ENCODE data around the gene NSMF. TPM values are rescaled to one million over a fixed set of nuclear protein-coding genes. Genes with fewer than 3 reads are reported as not detected.
"Not testable (repeated sequence)": the region's sequence is repeated elsewhere in the genome, so short reads cannot be mapped to it uniquely, and the experiment has no call there.

Gene NSMF
- total RNA-seq, 1 donor from 2014 or later, result 131 TPM

DNA sequence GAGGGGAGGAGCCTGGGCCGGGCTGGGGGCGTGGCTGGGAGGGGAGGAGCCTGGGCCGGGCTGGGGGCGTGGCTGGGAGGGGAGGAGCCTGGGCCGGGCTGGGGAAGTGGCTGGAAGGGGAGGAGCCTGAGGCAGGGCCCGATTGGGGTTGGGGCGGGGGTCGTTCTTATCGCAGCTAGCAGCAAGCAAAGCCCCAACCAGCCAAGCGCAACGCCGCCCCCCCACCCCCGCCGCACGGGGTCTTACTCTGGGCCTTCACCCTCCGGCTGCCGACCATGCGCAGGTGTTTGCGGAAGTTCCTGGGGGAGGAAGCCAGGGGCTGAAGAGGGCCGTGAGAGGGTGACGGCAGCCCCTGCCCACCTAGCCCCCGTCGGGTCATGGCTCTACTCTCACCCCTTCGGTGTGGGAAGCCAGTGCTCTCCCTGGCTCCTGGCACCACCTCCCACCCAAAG is 5.0 kb downstream of the NSMF start:
- peaks cover 1% of the 10 kb centered on the region for H3K9me3 Mint-ChIP-seq (ENCODE audit: unreplicated experiment)
- H3K4me1 Mint-ChIP-seq (ENCODE audit: low read depth, unreplicated experiment), result peaks cover 4% of the 10 kb centered on the region
- H3K27me3 Mint-ChIP-seq (ENCODE audit: unreplicated experiment), result peaks cover 4% of the 10 kb centered on the region
- no peaks in the 10 kb centered on the region for H3K36me3 Mint-ChIP-seq (ENCODE audit: unreplicated experiment)
- TF ChIP-seq, protein P1, sequence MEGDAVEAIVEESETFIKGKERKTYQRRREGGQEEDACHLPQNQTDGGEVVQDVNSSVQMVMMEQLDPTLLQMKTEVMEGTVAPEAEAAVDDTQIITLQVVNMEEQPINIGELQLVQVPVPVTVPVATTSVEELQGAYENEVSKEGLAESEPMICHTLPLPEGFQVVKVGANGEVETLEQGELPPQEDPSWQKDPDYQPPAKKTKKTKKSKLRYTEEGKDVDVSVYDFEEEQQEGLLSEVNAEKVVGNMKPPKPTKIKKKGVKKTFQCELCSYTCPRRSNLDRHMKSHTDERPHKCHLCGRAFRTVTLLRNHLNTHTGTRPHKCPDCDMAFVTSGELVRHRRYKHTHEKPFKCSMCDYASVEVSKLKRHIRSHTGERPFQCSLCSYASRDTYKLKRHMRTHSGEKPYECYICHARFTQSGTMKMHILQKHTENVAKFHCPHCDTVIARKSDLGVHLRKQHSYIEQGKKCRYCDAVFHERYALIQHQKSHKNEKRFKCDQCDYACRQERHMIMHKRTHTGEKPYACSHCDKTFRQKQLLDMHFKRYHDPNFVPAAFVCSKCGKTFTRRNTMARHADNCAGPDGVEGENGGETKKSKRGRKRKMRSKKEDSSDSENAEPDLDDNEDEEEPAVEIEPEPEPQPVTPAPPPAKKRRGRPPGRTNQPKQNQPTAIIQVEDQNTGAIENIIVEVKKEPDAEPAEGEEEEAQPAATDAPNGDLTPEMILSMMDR (IDR thresholded peaks at IDR 0.05; ENCODE audit: partially characterized antibody, unreplicated experiment), result no peak
- DNase-seq, result peak; percentile 62
- H3K27ac Mint-ChIP-seq (ENCODE audit: unreplicated experiment), result no peak overlapping the region
- peak overlapping the region; percentile 61 for H3K4me3 Mint-ChIP-seq (ENCODE audit: unreplicated experiment)

DNA sequence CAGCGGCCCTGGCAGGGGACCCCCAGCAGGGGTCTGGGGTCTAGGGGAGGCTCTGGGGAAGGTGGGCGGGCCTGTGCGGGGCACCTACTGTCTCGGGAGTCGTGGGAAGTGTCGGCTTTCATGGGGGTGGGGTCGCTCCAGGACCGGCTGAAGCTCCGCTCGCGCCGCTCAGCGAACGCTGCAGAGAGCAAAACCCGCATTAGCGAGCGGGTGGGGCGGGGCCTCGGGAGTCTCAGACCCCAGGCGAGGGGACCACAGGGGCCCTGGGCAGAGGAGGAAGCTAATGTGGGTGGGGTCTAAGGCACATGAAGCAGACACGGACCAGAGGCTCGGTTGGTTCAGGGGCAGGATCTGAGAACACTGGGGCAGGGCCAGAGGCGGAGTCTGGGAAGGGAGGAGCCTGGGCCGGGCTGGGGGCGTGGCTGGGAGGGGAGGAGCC is 5.5 kb downstream of the NSMF start:
- peak; percentile 79 for DNase-seq
- Mint-ChIP-seq H3K27me3 (ENCODE audit: unreplicated experiment) (peaks cover 4% of the 10 kb centered on the region), H3K4me1 (ENCODE audit: low read depth, unreplicated experiment) (peaks cover 4% of the 10 kb centered on the region), H3K4me3 (ENCODE audit: unreplicated experiment) (peak overlapping the region; percentile 59), H3K36me3 (ENCODE audit: unreplicated experiment) (no peaks in the 10 kb centered on the region), H3K9me3 (ENCODE audit: unreplicated experiment) (peaks cover 1% of the 10 kb centered on the region), H3K27ac (ENCODE audit: unreplicated experiment) (no peak overlapping the region)
- TF ChIP-seq, protein P1 (IDR thresholded peaks at IDR 0.05; ENCODE audit: partially characterized antibody, unreplicated experiment), result no peak

DNA sequence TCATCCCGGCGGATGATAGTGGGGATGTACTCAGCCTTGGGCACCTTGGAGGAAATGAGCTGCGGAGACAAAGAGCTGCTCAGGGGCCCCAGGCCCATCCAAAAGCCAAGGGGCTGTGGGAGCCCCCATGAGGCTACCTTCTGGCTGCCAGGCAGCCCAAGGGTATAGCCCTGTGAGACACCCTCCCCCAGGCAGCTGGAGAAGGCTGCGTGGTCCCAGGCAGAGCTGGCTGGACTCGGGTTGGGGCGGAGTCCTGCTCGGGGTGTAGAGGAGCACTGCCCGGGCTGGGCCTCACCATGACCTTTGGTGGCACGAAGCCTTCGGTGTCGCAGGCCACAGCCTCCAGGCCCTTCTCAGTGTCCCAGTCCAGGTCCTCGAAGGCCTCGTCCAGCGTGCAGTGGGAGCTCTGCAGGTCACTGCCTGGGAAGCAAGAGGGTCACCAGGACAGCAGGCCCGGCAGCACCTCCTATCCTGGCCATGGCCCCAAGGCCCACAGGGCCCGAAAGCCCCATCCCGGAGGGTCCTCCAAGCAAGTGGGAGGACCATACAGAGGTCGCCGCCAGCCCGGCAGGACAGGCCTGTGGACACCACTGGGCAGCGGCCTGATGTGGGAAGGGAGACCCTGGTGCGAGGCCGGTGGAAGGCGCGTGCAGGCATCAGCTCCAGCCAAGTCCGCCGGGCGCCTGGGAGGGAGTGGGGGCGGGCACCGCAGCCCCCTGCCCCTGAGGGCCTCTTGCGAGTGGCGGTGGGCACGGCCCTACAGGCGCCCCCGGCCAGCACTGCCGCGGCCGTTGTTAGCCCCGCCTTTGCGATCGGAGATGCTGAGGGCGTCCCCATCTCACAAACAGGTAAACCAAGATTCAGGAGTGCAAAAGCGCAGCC is 6.1 kb downstream of the NSMF start:
- H3K27ac Mint-ChIP-seq (ENCODE audit: unreplicated experiment), result no peak overlapping the region

DNA sequence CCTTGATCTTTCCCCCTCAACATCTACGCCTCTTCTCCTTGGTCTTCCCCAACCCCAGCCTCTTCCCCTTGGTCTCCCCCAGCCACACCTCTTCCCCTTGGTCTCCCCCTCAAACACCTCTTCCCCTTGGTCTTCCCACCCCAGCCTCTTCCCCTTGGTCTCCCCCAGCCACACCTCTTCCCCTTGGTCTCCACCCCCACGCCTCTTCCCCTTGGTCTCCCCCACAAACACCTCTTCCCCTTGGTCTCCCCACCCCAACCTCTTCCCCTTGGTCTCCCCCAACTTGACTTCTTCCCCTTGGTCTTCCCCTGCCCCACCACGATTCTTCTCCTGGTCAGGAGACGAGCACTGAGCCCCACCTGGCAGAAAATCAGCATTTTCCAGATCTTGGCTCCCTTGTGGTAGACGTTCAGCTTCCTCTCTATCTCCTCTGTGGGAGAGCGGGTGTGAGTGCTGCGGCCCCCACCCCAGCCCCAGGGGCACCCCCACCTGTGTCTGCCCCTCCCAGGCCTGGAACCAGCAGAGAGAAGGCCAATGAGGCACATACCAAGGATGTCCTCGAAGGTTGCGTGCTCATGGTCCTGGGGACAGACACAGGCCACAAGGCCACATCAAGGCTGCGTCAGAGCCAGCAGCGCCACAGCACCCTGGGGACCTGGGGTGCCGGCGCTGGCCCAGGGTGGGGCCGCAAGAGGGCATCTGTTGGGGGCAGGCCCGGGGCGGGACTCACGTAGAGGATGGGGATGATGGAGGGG is 7.0 kb downstream of the NSMF start:
- H3K4me3 Mint-ChIP-seq (ENCODE audit: unreplicated experiment), result no peak overlapping the region
- H3K9me3 Mint-ChIP-seq (ENCODE audit: unreplicated experiment), result peaks cover 3% of the 10 kb centered on the region
- TF ChIP-seq, protein P1 (IDR thresholded peaks at IDR 0.05; ENCODE audit: partially characterized antibody, unreplicated experiment), result no peak
- peaks cover 4% of the 10 kb centered on the region for H3K27me3 Mint-ChIP-seq (ENCODE audit: unreplicated experiment)
- no peak for DNase-seq
- no peak overlapping the region for H3K27ac Mint-ChIP-seq (ENCODE audit: unreplicated experiment)
- H3K4me1 Mint-ChIP-seq (ENCODE audit: low read depth, unreplicated experiment), result peaks cover 4% of the 10 kb centered on the region
- no peaks in the 10 kb centered on the region for H3K36me3 Mint-ChIP-seq (ENCODE audit: unreplicated experiment)

More for the DNA sequence above, 6.1 kb downstream of the NSMF start:
- peaks cover 4% of the 10 kb centered on the region for H3K4me1 Mint-ChIP-seq (ENCODE audit: low read depth, unreplicated experiment)
- H3K27me3 Mint-ChIP-seq (ENCODE audit: unreplicated experiment), result peaks cover 4% of the 10 kb centered on the region
- peaks cover 1% of the 10 kb centered on the region for H3K9me3 Mint-ChIP-seq (ENCODE audit: unreplicated experiment)
- H3K36me3 Mint-ChIP-seq (ENCODE audit: unreplicated experiment), result no peaks in the 10 kb centered on the region
- H3K4me3 Mint-ChIP-seq (ENCODE audit: unreplicated experiment), result no peak overlapping the region
- DNase-seq, result peak; percentile 20
- TF ChIP-seq, protein P1 (IDR thresholded peaks at IDR 0.05; ENCODE audit: partially characterized antibody, unreplicated experiment), result no peak

DNA sequence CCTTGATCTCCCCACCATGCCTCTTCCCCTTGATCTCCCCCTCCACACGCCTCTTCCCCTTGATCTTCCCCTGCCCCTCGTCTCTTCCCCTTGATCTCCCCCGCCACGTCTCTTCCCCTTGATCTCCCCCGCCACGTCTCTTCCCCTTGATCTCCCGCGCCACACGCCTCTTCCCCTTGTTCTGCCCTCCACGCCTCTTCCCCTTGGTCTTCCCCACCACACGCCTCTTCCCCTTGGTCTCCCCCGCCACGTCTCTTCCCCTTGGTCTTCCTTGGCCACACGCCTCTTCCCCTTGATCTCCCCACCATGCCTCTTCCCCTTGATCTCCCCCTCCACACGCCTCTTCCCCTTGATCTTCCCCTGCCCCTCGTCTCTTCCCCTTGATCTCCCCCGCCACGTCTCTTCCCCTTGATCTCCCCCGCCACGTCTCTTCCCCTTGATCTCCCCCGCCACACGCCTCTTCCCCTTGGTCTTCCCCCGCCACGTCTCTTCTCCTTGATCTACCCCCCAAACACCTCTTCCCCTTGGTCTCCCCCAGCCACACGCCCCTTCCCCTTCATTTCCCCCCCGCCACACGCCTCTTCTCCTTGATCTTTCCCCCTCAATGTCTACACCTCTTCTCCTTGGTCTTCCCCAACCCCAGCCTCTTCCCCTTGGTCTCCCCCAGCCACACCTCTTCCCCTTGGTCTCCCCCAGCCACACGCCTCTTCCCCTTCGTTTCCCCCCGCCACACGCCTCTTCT is 7.7 kb downstream of the NSMF start:
- H3K4me1 Mint-ChIP-seq (ENCODE audit: low read depth, unreplicated experiment); H3K27ac Mint-ChIP-seq (ENCODE audit: unreplicated experiment); H3K36me3 Mint-ChIP-seq (ENCODE audit: unreplicated experiment); DNase-seq; H3K9me3 Mint-ChIP-seq (ENCODE audit: unreplicated experiment); H3K4me3 Mint-ChIP-seq (ENCODE audit: unreplicated experiment); H3K27me3 Mint-ChIP-seq (ENCODE audit: unreplicated experiment): not testable (repeated sequence)

DNA sequence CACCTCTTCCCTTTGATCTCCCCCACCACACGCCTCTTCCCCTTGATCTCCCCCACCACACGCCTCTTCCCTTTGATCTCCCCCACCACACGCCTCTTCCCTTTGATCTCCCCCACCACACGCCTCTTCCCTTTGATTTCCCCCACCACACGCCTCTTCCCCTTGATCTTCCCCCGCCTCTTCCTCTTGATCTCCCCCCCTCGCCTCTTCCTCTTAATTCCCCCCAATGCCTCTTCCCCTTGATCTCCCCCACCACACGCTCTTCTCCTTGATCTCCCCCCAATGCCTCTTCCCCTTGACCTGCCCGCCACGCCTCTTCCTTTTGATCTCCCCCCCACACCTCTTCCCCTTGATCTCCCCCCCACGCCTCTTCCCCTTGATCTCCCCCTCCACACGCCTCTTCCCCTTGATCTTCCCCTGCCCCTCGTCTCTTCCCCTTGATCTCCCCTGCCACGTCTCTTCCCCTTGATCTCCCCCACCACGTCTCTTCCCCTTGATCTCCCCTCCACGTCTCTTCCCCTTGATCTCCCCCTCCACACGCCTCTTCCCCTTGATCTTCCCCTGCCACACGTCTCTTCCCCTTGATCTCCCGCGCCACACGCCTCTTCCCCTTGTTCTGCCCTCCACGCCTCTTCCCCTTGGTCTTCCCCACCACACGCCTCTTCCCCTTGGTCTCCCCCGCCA is 8.5 kb downstream of the NSMF start:
- not testable (repeated sequence) for H3K4me3 Mint-ChIP-seq (ENCODE audit: unreplicated experiment); H3K36me3 Mint-ChIP-seq (ENCODE audit: unreplicated experiment); H3K4me1 Mint-ChIP-seq (ENCODE audit: low read depth, unreplicated experiment); DNase-seq; H3K9me3 Mint-ChIP-seq (ENCODE audit: unreplicated experiment); H3K27me3 Mint-ChIP-seq (ENCODE audit: unreplicated experiment); H3K27ac Mint-ChIP-seq (ENCODE audit: unreplicated experiment)

Data from glutamatergic neuron (in vitro differentiated cells).